Upper lobe of left lung (tissue), 4 donors: Measurements from ENCODE around the gene MMS22L.

Experiments
- CTCF ChIP-seq, 6 experiments: fragments of 450-650 bp in 4 of 6; fragments of 200-600 bp in 2 of 6; sonication (generic) in 2 of 6; IDR thresholded peaks; one replicate each; pipeline ENCODE4 v1.5.1; 2016 to 2019; ENCODE audit warnings: antibody characterized with exemption in 6 of 6
- EP300 ChIP-seq, 4 donors: sonication (generic); formaldehyde crosslinking; IDR thresholded peaks; one replicate each; pipeline ENCODE4 v1.5.1; 2017; ENCODE audit warnings: antibody characterized with exemption in 4 of 4, control low read depth in 2 of 4
- POLR2A ChIP-seq, 4 donors: fragments of 450-650 bp; IDR thresholded peaks; one replicate each; pipeline ENCODE4 v1.5.1; 2016 to 2017; ENCODE audit warnings: antibody characterized with exemption in 4 of 4, mild to moderate bottlenecking in 2 of 4
- POLR2AphosphoS5 ChIP-seq, 2 donors: sonication (generic); formaldehyde crosslinking; IDR thresholded peaks; one replicate each; pipeline ENCODE4 v1.5.1; 2017; ENCODE audit warnings: antibody characterized with exemption in 2 of 2

- TF ChIP-seq CTCF (IDR thresholded peaks at IDR 0.05) (no peak), EP300 (IDR thresholded peaks at IDR 0.05) (no peak), POLR2AphosphoS5 (IDR thresholded peaks at IDR 0.05) (no peak), POLR2A (IDR thresholded peaks at IDR 0.05) (no peak)
These were observed 7.2 kb downstream of the MMS22L start for GRCh38 chr6:97275804-97276203.
